ENCODE data around the gene IMP4.

IMP4 gene

DNA sequence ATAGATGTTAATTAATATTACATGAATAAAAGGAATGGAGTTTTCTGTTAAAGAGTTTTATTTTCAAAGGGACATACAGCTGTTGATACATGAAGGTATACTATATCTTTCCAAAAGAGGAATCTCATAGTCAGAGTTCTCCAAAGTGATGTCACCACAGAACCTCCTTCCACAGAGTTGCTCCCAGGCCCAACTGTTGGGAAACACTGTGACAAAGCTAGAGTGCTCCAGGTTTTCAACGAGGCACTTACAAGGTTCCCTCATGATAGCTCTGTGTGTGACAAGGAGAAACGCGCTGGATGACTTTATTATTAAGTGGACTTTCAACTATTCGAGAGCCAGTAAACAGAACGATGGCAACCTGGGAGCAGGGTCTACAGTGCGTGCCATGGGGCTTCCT is 46.7 kb downstream of the IMP4 start:
- no peak overlapping the region for H3K4me3 ChIP-seq (ENCODE audit: low read length)
- no peaks in the 10 kb centered on the region for H3K27me3 ChIP-seq (replicated peaks; ENCODE audit: insufficient read depth, low read length)
- H3K4me2 ChIP-seq (ENCODE audit: low read depth, low read length): no peak overlapping the region
- H4K20me1 ChIP-seq (ENCODE audit: insufficient read depth, low read length): no peaks in the 10 kb centered on the region
- H3K9me3 ChIP-seq (replicated peaks; ENCODE audit: insufficient read depth, low read length): no peaks in the 10 kb centered on the region
- H2AFZ ChIP-seq (ENCODE audit: low read length): no peak overlapping the region
- no peaks in the 10 kb centered on the region for H3K9me2 ChIP-seq (replicated peaks; ENCODE audit: insufficient read depth, low read length)
- H3K9ac ChIP-seq (ENCODE audit: low read length): no peak overlapping the region
- H3K4me1 ChIP-seq (ENCODE audit: low read length): peaks cover 26% of the 10 kb centered on the region
- DNase-seq: no peak
- no peaks in the 10 kb centered on the region for H3K36me3 ChIP-seq (replicated peaks; ENCODE audit: insufficient read depth, low read length)
- no peak overlapping the region for H3K27ac ChIP-seq (ENCODE audit: low read length)
- H3K79me2 ChIP-seq (ENCODE audit: low read length): no peaks in the 10 kb centered on the region
- peaks cover 14% of the 10 kb centered on the region; the same call in 1 of the 2 replicates for H3F3A ChIP-seq (ENCODE audit: insufficient read depth, low read length)
- TF ChIP-seq EZH2phosphoT487 (IDR thresholded peaks at IDR 0.05; ENCODE audit: low read length) (no peak), EZH2 (optimal IDR thresholded peaks at IDR 0.05; ENCODE audit: low read depth, low read length) (no peak)
- TF ChIP-seq, protein P1, sequence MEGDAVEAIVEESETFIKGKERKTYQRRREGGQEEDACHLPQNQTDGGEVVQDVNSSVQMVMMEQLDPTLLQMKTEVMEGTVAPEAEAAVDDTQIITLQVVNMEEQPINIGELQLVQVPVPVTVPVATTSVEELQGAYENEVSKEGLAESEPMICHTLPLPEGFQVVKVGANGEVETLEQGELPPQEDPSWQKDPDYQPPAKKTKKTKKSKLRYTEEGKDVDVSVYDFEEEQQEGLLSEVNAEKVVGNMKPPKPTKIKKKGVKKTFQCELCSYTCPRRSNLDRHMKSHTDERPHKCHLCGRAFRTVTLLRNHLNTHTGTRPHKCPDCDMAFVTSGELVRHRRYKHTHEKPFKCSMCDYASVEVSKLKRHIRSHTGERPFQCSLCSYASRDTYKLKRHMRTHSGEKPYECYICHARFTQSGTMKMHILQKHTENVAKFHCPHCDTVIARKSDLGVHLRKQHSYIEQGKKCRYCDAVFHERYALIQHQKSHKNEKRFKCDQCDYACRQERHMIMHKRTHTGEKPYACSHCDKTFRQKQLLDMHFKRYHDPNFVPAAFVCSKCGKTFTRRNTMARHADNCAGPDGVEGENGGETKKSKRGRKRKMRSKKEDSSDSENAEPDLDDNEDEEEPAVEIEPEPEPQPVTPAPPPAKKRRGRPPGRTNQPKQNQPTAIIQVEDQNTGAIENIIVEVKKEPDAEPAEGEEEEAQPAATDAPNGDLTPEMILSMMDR (IDR thresholded peaks at IDR 0.05; ENCODE audit: low read length): no peak

DNA sequence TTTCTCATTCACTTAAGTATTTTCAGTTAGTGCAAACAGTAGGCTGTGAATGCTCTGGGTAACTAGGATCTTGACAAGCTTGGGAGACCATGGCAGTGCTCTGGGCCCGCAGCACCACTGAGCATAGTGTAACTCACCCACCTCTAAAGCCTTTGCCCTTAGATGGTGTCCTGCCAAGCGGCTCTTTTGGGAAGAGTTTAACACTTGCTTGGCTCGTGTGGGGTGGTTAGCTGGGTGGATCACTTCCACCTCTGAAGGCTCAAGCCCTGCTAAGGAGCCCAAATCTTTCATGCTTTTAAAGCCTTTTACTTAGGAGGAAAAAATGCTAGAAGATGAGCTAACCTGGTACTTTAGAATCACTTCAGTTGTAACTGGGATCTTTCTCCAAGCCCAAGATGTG is 47.1 kb downstream of the IMP4 start:
- Histone ChIP-seq H3K4me1 (ENCODE audit: low read length) (peaks cover 26% of the 10 kb centered on the region), H3F3A (ENCODE audit: insufficient read depth, low read length) (peaks cover 12% of the 10 kb centered on the region; the same call in 1 of the 2 replicates)

DNA sequence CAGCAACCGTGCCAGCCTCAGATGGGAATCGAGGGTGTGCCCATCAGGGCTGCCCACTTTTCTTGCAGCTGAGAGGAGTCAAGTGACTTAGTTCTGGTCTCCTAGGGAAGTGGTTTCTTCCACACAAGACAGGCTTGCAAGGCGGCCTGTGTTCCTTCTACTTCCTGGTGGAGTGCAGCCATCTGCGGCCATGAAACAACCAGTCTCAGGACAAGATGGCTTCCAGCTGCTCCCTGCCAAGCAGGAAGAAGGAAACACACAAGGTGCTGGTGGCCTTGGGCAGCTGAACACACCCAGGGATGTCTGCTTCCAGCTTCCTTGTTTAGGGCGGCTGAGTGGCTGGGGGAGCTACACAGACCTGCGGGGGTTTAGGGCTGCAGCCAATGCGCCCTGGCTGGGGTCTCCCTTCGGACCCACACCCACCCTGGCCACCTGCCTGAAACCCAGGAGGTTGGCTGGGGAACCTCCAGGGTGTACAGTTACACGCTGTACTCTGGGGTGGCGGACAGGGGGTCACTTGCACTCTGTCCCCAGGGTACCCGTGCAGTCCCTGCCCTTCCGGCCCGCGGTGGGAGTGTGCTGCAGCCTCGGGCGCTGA is 47.9 kb downstream of the IMP4 start:
- Histone ChIP-seq H2AFZ (ENCODE audit: low read length) (peak overlapping the region; percentile 92), H4K20me1 (ENCODE audit: insufficient read depth, low read length) (no peaks in the 10 kb centered on the region), H3F3A (ENCODE audit: insufficient read depth, low read length) (peaks cover 5% of the 10 kb centered on the region; the same call in 1 of the 2 replicates), H3K9ac (ENCODE audit: low read length) (peak overlapping the region; percentile 69; the same call in 1 of the 2 replicates), H3K9me2 (replicated peaks; ENCODE audit: insufficient read depth, low read length) (no peaks in the 10 kb centered on the region), H3K27ac (ENCODE audit: low read length) (no peak overlapping the region), H3K9me3 (replicated peaks; ENCODE audit: insufficient read depth, low read length) (no peaks in the 10 kb centered on the region), H3K4me2 (ENCODE audit: low read depth, low read length) (peak overlapping the region; percentile 82; the same call in 1 of the 2 replicates), H3K4me1 (ENCODE audit: low read length) (peaks cover 21% of the 10 kb centered on the region), H3K27me3 (replicated peaks; ENCODE audit: insufficient read depth, low read length) (no peaks in the 10 kb centered on the region), H3K36me3 (replicated peaks; ENCODE audit: insufficient read depth, low read length) (no peaks in the 10 kb centered on the region), H3K4me3 (ENCODE audit: low read length) (peak overlapping the region; percentile 83), H3K79me2 (ENCODE audit: low read length) (no peaks in the 10 kb centered on the region)
- no peak for TF ChIP-seq EZH2phosphoT487 (IDR thresholded peaks at IDR 0.05; ENCODE audit: low read length)
- TF ChIP-seq, protein P1 (IDR thresholded peaks at IDR 0.05; ENCODE audit: low read length): no peak
- TF ChIP-seq EZH2 (optimal IDR thresholded peaks at IDR 0.05; ENCODE audit: low read depth, low read length): no peak
- no peak for DNase-seq

More for the DNA sequence above, 47.1 kb downstream of the IMP4 start:
- Histone ChIP-seq H3K9me3 (replicated peaks; ENCODE audit: insufficient read depth, low read length) (no peaks in the 10 kb centered on the region), H3K9me2 (replicated peaks; ENCODE audit: insufficient read depth, low read length) (no peaks in the 10 kb centered on the region), H3K27me3 (replicated peaks; ENCODE audit: insufficient read depth, low read length) (no peaks in the 10 kb centered on the region), H4K20me1 (ENCODE audit: insufficient read depth, low read length) (no peaks in the 10 kb centered on the region), H3K4me2 (ENCODE audit: low read depth, low read length) (no peak overlapping the region), H3K4me3 (ENCODE audit: low read length) (no peak overlapping the region), H3K36me3 (replicated peaks; ENCODE audit: insufficient read depth, low read length) (no peaks in the 10 kb centered on the region), H2AFZ (ENCODE audit: low read length) (no peak overlapping the region), H3K79me2 (ENCODE audit: low read length) (no peaks in the 10 kb centered on the region), H3K27ac (ENCODE audit: low read length) (no peak overlapping the region), H3K9ac (ENCODE audit: low read length) (no peak overlapping the region)
- DNase-seq: no peak
- TF ChIP-seq, protein P1 (IDR thresholded peaks at IDR 0.05; ENCODE audit: low read length): no peak
- no peak for TF ChIP-seq EZH2 (optimal IDR thresholded peaks at IDR 0.05; ENCODE audit: low read depth, low read length)
- TF ChIP-seq EZH2phosphoT487 (IDR thresholded peaks at IDR 0.05; ENCODE audit: low read length): no peak
